NCI-H2196 treated with DMSO at 0.1 percent for 48 hours (cell line): ENCODE data around the gene ZNF282.

Experiments
- DNase-seq: peaks from one replicate; lab custom pipeline; 2025; ENCODE audit not compliant: unreplicated experiment; lab: John Stamatoyannopoulos, UW

The ZNF282 gene

DNA sequence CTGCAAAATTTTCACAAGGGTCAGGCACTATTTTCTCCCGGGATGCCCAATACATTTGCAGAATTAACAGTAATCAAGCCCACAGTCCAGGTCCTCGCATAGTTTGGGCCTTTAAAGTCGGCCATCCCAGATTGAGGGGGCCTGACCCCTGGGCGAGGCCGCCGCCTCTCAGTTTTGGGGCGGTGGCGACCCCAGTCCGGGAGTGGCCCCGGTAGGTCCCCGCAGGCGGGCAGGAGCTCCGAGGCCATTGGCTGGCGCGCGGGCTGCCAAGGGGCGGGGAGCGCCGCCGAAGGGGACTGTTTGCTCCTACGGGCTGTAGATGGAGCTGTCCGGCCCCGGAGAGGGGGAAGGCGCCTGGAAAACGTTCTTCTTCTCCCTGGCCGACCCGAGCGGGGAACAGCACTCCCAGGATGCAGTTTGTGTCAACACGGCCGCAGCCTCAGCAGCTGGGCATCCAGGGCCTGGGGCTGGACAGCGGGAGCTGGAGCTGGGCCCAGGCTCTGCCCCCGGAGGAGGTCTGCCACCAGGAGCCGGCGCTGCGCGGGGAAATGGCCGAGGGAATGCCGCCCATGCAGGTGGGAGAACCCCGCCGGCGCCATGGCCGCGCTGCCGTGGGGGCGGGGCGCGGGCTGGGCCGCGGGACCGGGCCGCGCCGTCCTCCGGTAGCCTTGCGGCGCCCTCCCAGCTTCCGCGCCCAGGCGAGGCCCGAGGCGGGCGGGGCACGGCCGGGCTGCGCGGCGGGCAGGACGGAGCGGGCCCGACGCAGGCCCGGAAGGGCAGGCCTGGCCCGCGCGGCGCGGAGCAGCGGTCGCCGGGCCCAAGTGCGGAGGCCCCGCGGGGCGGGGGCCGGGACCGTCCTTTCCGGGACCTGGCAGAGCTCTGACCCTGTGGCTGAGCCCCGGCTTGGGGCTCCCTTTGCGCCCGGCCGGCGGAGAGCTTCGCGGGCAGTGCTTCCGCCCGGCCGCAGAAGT, at the start of gene ZNF282:
Gene ZNF282, plus strand, starts transcription at position 367 of the 971 bp plus-strand sequence. Its CDS starts 44 bp downstream, at position 411.
- DNase-seq: peak; percentile 85

DNA sequence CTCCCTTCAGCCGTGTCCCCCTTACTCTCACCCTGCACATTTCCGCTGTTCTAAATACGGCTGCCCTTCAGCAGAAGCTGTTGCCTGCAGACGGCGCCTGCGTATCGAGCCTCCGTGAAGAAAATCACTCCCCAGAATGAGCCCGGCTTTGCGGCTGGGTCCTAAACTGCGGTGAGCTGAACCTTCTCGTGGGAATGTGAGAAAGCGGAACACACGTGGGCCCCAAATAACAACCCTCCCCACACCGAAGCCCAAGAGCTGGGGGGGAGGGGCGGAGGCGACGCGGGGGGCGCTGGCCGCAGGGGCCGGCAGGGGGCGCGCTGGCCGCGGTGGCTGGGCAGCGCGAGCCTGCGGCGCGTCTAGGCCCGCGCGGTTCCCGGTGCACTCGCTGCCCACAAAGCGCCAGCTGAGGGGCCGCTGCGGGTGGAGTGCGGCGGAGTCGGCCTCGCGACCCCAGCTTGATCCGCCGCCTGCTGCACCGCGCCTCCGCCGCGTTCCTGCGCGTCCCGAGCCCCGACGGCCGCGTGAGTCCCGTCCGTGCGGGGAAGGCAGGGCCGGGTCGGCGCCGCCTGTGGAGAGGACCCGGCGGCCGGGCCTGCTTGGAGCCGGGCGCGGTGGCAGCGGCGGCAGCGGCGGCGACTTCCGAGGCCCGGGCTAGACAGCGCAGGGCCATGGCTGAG, 48.1 kb upstream of the ZNF282 start, which contains the start of gene ZNF398:
Gene ZNF398, plus strand, starts transcription at position 382 of the 680 bp plus-strand sequence. Its CDS starts 290 bp downstream, at position 672.
- DNase-seq: peak; percentile 67

DNA sequence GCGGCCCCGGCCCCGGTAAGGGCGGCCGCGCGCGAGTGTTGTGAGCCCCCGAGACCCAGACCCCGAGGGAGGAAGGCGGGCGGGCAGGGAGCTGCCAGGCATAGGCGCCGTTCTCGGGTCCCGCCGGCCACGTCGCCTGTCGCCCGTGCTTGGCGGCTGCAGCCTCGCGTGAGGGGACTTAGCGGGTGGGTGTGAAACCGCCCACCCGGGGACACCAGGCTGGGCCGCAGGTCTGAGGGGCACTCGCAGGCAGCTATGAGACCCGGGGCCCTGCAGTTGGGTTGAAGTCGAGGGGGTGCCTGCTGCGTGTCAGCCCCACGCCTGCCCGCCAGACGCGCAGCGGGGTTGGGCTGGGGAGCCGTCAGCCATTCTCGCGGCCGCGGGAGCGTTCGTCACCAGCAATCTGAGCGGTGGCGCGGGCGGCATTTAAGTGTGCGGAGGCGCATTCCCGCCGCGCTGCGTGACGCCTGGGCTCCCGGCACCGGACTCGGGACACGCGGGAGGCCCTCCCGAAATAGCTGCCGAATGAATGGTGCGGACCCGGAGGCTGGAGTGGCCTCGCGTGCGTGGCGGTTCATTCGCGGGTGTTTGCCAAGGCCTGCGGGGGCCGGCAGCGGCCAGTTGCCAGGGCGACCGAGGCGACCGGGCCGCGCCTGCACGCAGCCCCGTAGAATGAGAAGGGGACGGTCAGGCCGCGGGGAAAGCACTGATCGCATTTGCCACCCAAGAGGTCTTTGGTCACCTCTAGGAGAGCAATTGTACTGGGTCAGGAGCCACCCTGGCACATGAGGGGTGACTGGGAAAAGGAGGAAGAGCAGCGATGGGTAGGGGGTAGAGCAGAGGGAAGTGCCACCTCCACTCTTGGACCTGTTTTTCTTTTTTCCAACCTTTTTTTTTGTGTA, 47.3 kb upstream of the ZNF282 start:
- DNase-seq: no peak

DNA sequence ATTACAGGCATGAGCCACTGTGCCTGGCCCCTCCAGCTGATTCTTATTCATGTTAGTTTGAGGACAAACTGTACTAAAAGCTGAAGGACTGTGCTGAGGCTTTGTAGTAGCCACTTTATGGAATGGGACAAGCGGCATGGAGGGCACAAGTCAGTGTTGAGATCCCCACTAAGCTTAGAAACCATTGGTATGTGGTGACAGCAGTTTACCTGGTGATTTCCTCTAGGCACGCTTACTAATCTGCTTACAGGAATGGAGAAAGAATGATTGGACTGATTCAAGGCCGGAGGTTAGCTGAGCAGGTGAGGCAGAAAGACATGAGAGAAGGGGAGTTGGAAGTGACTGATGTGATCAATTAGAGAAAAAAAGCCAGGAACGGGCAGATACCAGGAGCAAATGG, 44.4 kb upstream of the ZNF282 start:
- DNase-seq: no peak

DNA sequence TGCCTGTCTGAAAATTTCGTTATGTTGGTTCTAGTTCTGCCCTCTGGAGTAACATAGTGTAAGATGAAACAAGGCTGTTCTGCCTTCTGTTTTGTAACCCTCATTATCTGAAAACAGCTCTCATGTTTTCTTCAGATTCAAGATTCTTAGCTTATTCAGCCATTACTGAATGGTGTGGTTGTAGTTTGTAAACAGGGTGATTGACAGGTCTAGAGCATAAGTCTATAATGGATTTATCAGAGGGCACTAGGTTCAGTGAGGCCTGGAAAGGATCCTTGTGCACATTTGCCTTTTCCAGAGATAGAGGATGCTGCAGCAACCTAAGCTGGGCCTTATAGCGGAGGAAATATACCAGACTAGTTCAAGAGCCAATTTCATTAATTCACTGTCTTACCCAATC, 42.0 kb upstream of the ZNF282 start:
- no peak for DNase-seq

DNA sequence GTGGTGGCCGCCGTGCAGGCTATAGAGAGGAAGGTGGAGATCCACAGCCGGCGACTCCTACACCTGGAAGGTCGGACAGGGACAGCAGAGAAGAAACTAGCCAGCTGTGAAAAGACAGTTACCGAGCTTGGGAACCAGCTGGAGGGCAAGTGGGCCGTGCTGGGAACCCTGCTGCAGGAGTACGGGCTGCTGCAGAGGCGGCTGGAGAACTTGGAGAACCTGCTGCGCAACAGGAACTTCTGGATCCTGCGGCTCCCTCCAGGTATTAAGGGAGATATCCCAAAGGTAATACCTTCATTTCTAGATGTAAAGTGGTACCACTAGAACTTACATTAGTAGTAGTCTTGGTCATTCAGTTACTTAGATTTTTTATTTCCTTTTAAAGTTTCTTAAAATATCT, 41.3 kb upstream of the ZNF282 start:
- no peak for DNase-seq

DNA sequence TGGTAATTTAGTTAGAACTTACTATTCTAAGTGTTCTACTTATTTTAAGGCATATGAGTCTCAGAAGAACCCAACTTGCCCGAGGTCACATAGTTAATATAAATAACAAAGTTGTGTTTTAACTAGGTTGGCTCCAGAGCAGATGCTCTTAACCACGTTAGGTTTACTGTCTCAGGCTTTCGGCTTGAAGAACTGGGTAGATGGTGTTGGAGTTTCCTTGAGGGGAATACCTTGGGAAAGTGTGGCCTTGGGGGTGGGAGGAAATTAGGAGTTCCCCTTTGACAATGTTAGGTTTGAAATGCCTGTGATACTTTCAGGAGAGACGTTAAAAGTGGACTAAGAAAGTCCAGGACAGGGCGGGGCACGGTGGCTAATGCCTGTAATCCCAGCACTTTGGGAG, 38.4 kb upstream of the ZNF282 start:
- DNase-seq: no peak

DNA sequence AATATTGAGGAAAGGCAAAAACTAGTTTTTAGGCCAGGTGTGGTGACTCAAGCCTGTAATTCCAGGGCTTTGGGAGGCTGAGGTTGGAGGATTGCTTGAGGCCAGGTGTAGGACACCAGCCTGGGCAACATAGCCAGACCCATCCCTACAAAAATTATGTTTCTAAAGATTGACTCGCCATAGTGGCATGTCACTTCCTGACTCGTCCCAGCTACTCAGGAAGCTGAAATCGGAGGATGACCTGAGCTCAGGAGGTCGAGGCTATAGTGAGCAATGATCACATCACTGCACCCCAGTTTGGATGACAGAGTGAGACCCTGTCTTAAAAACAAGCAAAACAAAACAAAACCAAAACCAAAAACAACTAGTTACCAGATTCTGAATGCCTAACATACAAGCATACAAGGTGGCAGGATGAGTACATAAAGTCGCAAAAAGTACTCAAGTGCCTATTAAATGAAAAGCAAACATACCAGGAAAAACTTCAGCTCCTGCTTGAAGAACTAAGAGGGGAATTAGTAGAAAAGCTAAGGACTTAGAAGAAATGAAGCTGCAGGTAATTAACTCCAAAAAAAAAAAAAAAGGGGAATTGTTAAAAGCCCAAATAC, 34.0 kb upstream of the ZNF282 start:
- DNase-seq: no peak

DNA sequence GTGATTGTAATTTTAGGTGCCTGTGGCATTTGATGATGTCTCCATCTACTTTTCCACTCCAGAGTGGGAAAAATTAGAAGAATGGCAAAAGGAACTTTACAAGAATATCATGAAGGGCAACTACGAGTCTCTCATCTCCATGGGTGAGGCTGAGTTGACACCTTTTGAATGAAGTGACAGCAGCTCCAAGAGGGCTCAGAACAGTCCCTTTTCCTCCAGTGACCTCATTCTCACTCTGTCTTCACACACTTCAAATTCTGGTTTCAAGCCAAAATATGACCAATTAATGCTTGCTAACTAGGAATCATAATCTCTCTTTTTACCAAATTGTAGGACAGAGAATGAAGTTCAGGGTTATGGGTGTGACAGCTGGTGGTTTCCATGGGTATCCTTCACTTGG, 29.2 kb upstream of the ZNF282 start:
- DNase-seq: no peak

DNA sequence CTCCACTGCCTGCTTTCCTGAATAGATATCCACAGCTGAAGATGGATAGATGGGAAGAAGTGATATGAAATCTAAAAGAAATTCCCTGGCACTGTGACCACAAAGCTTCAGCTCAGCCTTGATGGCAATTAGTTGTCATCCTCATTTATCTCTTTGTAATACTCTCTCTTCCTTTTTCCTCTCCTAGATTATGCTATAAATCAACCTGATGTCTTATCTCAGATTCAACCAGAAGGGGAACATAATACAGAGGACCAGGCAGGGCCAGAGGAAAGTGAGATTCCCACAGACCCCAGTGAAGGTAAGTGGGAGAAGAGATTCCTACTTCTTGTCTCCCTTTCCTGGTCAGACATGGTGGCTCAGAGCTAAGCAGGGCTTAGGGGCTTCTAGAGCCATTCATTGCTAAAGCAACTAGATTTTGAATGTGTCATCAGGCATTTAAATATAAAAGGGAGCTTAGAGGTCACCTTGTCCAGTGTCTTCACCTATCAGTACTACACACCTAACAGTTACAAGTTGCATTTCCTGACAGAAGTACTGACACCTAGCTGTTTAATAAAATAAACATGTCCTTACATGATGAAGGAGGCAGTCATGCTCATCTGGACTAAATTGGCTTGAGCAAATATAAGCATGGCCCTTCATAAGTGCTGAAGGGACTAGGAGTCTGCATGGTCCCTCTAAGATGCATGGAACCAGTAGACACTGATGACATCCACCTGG, 28.6 kb upstream of the ZNF282 start:
- no peak for DNase-seq

DNA sequence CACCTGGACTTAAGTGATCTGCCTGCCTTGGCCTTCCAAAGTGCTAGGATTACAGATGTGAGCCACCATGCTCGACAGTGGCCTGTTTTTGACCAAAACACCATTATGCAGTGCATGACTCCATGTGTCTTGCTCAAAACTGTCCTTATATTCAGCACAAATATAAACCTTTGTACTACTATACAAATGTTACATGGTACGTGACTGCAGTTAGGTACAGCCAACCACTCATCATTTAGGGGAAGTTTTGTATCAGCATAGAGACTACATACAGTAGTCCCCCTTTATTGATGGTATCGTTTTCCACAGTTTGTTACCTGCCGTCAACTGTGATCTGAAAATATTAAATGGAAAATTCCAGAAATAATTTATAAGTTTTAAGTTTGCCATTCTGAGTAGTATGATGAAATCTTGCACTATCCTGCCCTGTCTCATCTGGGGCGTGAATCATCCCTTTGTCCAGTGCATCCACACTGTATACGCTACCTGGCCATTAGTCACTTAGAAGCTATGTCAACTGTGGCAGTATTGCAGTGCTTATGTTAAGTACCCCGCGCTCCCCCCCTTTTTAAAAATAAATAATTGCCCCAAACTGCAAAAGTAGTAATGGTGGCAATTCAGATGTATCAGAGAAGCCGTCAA, 23.3 kb upstream of the ZNF282 start:
- no peak for DNase-seq

DNA sequence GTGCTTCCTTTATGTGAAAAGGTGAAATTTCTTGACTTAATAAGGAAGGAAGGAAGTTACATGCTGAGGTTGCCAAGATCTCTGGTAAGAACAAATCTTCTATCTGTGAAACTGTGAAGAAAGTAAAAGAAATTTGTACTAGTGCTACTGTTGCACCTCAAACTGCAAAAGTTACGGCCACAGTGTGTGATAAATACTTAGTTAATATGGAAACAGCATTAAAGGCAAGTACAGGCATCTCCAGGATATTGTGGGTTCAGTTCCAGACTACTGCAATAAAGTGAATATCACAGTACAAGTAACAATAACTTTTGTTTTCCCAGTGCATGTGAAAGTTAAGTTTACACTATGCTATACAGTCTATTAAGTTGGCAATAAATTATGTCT, 22.8 kb upstream of the ZNF282 start:
- no peak for DNase-seq

DNA sequence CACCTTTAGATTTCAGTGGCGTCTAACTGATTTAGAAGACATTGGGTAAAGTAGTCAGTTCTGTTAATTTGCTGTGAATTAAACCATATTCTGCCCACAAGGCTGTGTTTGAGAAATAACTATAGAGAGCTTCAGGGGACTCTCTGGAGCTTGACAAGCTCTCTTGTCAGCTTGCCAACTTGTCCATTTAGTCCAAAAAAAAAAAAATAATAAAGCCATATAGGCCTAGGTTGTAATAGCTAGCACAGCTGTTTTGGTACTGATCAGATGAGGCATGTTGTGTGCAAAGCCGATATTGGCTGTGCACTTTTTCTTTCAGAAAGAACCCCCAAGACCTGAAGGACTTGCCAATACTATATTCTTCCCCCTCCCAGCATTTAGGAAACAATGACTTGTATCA, 20.2 kb upstream of the ZNF282 start:
- no peak for DNase-seq

DNA sequence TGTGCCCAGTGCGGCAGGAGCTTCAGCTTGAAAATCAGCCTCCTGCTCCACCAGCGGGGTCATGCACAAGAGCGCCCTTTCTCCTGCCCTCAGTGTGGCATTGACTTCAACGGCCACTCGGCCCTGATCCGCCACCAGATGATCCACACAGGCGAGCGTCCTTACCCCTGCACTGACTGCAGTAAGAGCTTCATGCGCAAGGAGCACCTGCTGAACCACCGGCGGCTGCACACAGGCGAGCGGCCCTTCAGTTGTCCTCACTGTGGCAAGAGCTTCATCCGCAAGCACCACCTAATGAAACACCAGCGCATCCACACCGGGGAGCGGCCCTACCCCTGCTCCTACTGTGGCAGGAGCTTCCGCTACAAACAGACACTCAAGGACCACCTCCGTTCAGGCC, 16.1 kb upstream of the ZNF282 start:
- no peak for DNase-seq

DNA sequence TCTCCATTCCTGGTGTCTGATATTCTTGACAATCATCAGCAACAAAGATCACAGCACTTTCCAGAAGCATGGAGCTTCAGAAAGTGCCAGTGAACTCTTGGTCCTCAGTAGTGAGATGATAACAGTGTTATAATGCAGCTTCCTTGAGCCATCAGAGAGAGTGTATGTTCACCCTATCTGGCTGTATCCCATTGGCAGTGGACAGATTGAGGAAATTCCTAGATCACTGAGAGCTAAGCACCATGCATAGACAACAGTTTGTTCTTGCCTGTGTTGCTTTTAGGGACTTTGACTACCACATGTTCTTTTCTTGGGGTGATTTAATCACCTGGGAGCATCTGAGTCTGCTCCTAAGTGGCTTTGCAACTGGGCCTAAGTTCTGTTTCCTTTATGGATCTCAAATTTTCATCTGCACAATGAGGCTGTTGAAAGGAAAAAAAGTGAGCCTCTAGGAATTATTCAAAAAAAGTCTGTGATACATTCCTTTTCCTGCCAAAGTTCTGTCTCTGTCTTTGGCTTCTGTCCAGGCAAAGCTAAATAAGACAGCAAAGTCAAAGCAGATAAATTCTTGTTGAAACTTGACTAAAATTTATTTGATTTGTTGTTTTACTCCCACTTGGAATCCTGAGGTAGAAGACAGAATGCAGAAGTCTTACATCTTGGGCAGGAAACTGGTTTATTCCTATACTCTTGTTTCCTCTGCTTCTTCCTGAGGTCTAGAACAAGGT, 14.5 kb upstream of the ZNF282 start:
- no peak for DNase-seq

DNA sequence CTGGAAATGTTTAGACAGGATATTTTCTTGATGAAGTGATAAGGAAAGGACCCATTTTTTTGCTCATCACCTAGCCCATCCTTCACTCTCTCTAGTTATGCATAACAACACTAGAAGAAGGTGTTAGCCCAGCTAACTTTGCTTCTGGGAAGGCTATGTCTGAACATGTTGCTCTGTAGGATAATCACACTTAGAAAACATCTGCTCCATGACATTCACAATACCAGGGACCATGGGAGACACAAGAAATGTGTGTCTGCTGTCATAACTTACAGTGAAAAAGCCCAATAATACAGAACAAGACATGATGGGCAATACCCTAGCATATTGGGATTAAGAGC, 13.9 kb upstream of the ZNF282 start:
- no peak for DNase-seq

DNA sequence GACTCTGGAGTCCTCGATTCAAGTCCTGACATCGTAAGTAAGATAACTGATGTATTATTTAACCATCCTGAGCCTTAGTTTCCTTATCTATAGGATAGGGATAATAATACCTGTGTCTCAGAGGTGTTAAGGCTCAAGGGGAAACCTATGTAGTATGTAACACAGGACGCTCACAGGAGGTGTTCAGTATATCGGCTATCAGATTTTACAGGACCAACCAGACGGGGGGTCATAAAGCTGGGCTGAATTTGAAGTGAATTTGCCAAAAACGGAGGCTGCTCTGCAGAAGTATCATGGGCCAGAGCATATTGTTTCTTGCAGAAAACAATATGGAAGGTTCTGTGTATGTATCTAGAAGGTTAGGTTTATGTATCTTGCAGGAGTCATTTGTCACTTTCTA, 11.1 kb upstream of the ZNF282 start:
- no peak for DNase-seq

DNA sequence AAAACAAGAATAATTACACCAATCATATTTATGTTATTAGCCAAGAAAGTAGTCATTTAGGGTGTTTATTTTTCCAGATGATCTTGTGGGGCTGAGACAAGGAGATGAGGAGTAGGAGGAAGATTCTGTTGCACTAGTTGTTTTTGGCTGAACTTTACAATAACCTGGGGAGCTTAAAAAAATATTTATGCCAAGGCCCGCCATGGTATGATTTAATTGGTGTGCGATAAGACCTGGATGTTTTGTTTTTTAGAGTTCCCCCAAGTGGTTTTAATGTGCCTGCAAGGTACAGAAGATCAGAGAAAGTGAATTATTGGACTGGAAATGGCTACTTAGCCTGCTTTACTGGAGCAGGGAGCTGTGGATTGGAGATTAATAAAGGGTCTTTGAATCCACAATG, 7.1 kb upstream of the ZNF282 start:
- DNase-seq: no peak

DNA sequence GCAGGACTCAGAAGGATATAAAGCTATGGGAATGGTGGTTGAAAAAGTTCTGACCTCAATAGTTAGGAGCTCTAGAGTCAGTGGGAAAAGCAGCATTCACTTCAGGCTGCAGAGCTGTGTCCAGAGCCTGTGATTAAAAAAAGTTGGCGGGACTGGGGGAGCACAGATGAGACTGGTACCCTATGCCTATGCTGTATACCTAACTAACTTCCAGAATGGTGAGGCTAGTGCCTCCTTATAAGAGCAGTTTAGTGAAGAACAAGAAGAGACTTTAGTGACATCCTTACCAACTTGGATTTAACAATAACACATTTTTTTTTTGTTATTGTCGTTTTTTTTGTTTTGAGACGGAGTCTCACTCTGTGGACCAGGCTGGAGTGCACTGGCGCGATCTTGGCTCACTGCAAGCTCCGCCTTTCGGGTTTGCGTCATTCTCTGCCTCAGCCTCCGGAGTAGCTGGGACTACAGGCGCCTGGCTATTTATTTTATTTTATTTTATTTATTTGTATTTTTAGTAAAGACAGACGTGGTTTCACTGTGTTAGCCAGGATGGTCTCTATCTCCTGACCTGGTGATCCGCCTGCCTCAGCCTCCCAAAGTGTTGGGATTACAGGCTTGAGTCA, 6.6 kb upstream of the ZNF282 start:
- DNase-seq: no peak
